ENCODE measurements around the gene VAV3. TPM values are rescaled to one million over a fixed set of nuclear protein-coding genes. Genes with fewer than 3 reads are reported as not detected.

VAV3 gene
- total and polyA plus RNA-seq, 9 of the 15 experiments (the other 6 are each of a cell fraction or from before 2014, with no cell fraction given) = not detected

DNA sequence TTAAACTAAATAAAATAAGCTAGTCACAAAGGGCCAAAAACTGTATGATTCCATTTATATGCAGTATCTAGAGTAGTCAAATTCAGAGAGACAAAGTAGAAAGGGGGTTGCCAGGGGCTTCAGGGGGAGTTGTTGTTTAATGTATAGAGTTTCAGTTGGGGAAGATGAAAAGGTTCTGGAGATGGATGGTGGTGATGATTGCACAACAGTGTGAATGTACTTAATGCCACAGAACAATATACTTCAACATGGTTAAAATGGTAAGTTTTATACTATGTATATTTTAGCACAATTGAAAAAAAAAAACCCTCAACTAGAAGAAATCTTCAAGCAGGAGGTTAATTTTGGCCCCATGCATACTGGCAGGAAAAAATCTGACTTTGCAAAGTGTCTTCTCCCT is 24.3 kb downstream of the VAV3 start:
- BruUV-seq (replicated peaks) = no TSS peak

DNA sequence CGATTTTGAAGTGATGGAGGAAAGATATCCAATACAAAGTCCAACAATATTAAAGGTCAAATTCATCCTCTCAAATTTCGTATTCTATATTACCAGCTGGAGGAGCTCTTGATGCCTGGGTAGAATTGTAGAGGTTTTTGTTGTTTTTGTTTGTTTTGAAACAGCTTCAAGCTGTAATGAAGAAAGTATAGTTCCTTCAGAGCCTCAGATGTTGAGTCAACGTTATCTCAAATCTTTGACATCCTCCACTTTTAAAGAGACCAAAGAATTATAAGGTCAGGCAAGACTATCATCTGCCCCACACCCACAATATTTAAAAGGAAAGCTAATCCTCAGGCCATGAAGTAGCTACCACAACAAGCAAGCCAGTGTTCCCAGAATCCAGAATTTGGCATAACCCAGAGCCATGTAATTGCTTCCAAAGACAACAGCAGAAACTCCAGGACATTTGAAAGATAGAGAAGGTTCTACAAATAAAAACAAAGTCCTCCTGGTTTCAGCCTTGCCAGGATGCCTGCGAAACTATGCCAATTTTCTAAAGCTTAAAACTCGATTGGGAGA is 24.9 kb downstream of the VAV3 start:
- no peak overlapping the region for H3K4me2 ChIP-seq (ENCODE audit: insufficient read depth, low read length)
- FAIRE-seq (no peak), ATAC-seq (no peak), DNase-seq (ENCODE audit: extremely low read depth in 1 of 4, low spot score in 3 of 4) (no peak)
- no peaks in the 10 kb centered on the region for H3K27me3 ChIP-seq (ENCODE audit: control insufficient read depth in 2 of 2, insufficient read depth in 2 of 2, low read length in 2 of 2)
- no peak overlapping the region for H3K4me3 ChIP-seq
- CTCF ChIA-PET (ENCODE audit: low intra/inter-chr PET ratio) = interaction anchor here (0.6 kb wide), 1 partner anchor 209 kb away, joined by 3 read pairs; no protein-coding TSS in a partner anchor
- H3K4me1 ChIP-seq (replicated peaks in 1 of 2; ENCODE audit: control insufficient read depth in 2 of 2, insufficient read depth in 2 of 2, low read length in 2 of 2) = no peaks in the 10 kb centered on the region
- in situ Hi-C loops (cut with MboI) (no loop called here), intact Hi-C loops (cut with micrococcal nuclease) (no loop called here)
- BruUV-seq (replicated peaks) = no TSS peak
- H3K79me2 ChIP-seq (ENCODE audit: control insufficient read depth, insufficient read depth, low read length) = no peaks in the 10 kb centered on the region
- no peaks in the 10 kb centered on the region for H3K9me1 ChIP-seq (ENCODE audit: control insufficient read depth, insufficient read depth, low read length)
- H2AFZ ChIP-seq (ENCODE audit: low read depth, low read length) = no peak overlapping the region
- H3K27ac ChIP-seq (ENCODE audit: extremely low read depth, low read depth, low read length) = no peak overlapping the region
- no peak overlapping the region for H3K9ac ChIP-seq (ENCODE audit: insufficient read depth in 1 of 2, low read depth in 2 of 2, low read length in 2 of 2)
- no peaks in the 10 kb centered on the region for H3K9me3 ChIP-seq (replicated peaks; ENCODE audit: control insufficient read depth, insufficient read depth, low read depth, low read length)
- WGBS (ENCODE audit: insufficient coverage, low coverage, missing lambda C conversion rate) = 0% methylated on average over 5 of the region's 5 CpGs
- POLR2A ChIA-PET = no interaction called here
- H3K36me3 ChIP-seq (ENCODE audit: control insufficient read depth, insufficient read depth, low read length) = no peaks in the 10 kb centered on the region
- H4K20me1 ChIP-seq (replicated peaks; ENCODE audit: control insufficient read depth, insufficient read depth, low read length) = no peaks in the 10 kb centered on the region
- TF ChIP-seq MYC (IDR thresholded peaks at IDR 0.05; ENCODE audit: low read depth, low read length) = no peak
- no peak for TF ChIP-seq MYC (CRISPR knock-in tag; IDR thresholded peaks at IDR 0.05; ENCODE audit: borderline replicate concordance, low read depth)
- TF ChIP-seq HDAC8 (tag; IDR thresholded peaks at IDR 0.05) = no peak
- no peak for TF ChIP-seq NFXL1 (CRISPR knock-in tag; IDR thresholded peaks at IDR 0.05)
- no peak for TF ChIP-seq CHCHD3 (CRISPR knock-in tag; IDR thresholded peaks at IDR 0.05)
- TF ChIP-seq, protein P1, sequence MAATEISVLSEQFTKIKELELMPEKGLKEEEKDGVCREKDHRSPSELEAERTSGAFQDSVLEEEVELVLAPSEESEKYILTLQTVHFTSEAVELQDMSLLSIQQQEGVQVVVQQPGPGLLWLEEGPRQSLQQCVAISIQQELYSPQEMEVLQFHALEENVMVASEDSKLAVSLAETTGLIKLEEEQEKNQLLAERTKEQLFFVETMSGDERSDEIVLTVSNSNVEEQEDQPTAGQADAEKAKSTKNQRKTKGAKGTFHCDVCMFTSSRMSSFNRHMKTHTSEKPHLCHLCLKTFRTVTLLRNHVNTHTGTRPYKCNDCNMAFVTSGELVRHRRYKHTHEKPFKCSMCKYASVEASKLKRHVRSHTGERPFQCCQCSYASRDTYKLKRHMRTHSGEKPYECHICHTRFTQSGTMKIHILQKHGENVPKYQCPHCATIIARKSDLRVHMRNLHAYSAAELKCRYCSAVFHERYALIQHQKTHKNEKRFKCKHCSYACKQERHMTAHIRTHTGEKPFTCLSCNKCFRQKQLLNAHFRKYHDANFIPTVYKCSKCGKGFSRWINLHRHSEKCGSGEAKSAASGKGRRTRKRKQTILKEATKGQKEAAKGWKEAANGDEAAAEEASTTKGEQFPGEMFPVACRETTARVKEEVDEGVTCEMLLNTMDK (IDR thresholded peaks at IDR 0.05; ENCODE audit: borderline replicate concordance, insufficient read depth, low read depth, low read length, poor library complexity, severe bottlenecking) = no peak
- TF ChIP-seq RFX5 (IDR thresholded peaks at IDR 0.05; ENCODE audit: low read depth, low read length) = no peak
- no peak for TF ChIP-seq FIP1L1 (IDR thresholded peaks at IDR 0.05; ENCODE audit: low read depth, low read length, poor library complexity, severe bottlenecking)
- TF ChIP-seq ZNF282 (CRISPR knock-in tag; IDR thresholded peaks at IDR 0.05) = no peak
- TF ChIP-seq, protein P2, sequence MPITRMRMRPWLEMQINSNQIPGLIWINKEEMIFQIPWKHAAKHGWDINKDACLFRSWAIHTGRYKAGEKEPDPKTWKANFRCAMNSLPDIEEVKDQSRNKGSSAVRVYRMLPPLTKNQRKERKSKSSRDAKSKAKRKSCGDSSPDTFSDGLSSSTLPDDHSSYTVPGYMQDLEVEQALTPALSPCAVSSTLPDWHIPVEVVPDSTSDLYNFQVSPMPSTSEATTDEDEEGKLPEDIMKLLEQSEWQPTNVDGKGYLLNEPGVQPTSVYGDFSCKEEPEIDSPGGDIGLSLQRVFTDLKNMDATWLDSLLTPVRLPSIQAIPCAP (CRISPR knock-in tag; IDR thresholded peaks at IDR 0.05; ENCODE audit: borderline replicate concordance) = no peak
- TF ChIP-seq GATA2 (CRISPR knock-in tag; IDR thresholded peaks at IDR 0.05) = no peak
- TF ChIP-seq GTF2F1 (IDR thresholded peaks at IDR 0.05; ENCODE audit: low read depth, low read length) = no peak
- no peak for TF ChIP-seq ZNF589 (CRISPR knock-in tag; IDR thresholded peaks at IDR 0.05; ENCODE audit: low read depth)

More for the DNA sequence above, 24.3 kb downstream of the VAV3 start:
- H3K4me2 ChIP-seq (ENCODE audit: insufficient read depth, low read length) = no peak overlapping the region
- no peaks in the 10 kb centered on the region for H3K27me3 ChIP-seq (ENCODE audit: control insufficient read depth in 2 of 2, insufficient read depth in 2 of 2, low read length in 2 of 2)
- intact Hi-C loops (cut with micrococcal nuclease) (no loop called here), in situ Hi-C loops (cut with MboI) (no loop called here)
- H3K79me2 ChIP-seq (ENCODE audit: control insufficient read depth, insufficient read depth, low read length) = no peaks in the 10 kb centered on the region
- CTCF ChIA-PET (ENCODE audit: low intra/inter-chr PET ratio) = no interaction called here
- no peak overlapping the region for H2AFZ ChIP-seq (ENCODE audit: low read depth, low read length)
- H3K36me3 ChIP-seq (ENCODE audit: control insufficient read depth, insufficient read depth, low read length) = no peaks in the 10 kb centered on the region
- H3K9me1 ChIP-seq (ENCODE audit: control insufficient read depth, insufficient read depth, low read length) = no peaks in the 10 kb centered on the region
- no peaks in the 10 kb centered on the region for H3K9me3 ChIP-seq (replicated peaks; ENCODE audit: control insufficient read depth, insufficient read depth, low read depth, low read length)
- FAIRE-seq (no peak), ATAC-seq (no peak), DNase-seq (ENCODE audit: extremely low read depth in 1 of 4, low spot score in 3 of 4) (no peak)
- no peaks in the 10 kb centered on the region for H3K4me1 ChIP-seq (replicated peaks in 1 of 2; ENCODE audit: control insufficient read depth in 2 of 2, insufficient read depth in 2 of 2, low read length in 2 of 2)
- no peak overlapping the region for H3K9ac ChIP-seq (ENCODE audit: insufficient read depth in 1 of 2, low read depth in 2 of 2, low read length in 2 of 2)
- POLR2A ChIA-PET = no interaction called here
- H4K20me1 ChIP-seq (replicated peaks; ENCODE audit: control insufficient read depth, insufficient read depth, low read length) = no peaks in the 10 kb centered on the region
- no peak for TF ChIP-seq CEBPG (CRISPR knock-in tag; IDR thresholded peaks at IDR 0.05)
- peak in 1 of 2 experiments; percentile 33; a peak in 1 of 4 replicates for TF ChIP-seq CEBPG (tag; conservative IDR thresholded peaks at IDR 0.05 in 1 of 2, IDR thresholded peaks at IDR 0.05 in 1 of 2)
- no peak for TF ChIP-seq NUFIP1 (IDR thresholded peaks at IDR 0.05; ENCODE audit: partially characterized antibody)
- 0 out of 2 replicates have a peak, but pooled peaks have one; percentile 13 for TF ChIP-seq CEBPB (tag; IDR thresholded peaks at IDR 0.05)
- no peak overlapping the region for H3K27ac ChIP-seq (ENCODE audit: extremely low read depth, low read depth, low read length)
- no peak overlapping the region for H3K4me3 ChIP-seq
